ENCODE measurements around the gene TMPRSS9.

GRCh38 chr19:2425622-2426581, 65.8 kb downstream of the TMPRSS9 start:
- no peak for TF ChIP-seq ARNTL (CRISPR knock-in tag; IDR thresholded peaks at IDR 0.05; ENCODE audit: borderline replicate concordance, low read depth)
- TF ChIP-seq CREB5 (CRISPR knock-in tag; IDR thresholded peaks at IDR 0.05; ENCODE audit: low read depth): no peak
- no peak for TF ChIP-seq ZFP30 (CRISPR knock-in tag; IDR thresholded peaks at IDR 0.05)
- no peak for TF ChIP-seq ZNF70 (CRISPR knock-in tag; IDR thresholded peaks at IDR 0.05)
- TF ChIP-seq ISL1 (CRISPR knock-in tag; IDR thresholded peaks at IDR 0.05): no peak
- no peak for TF ChIP-seq POU6F1 (CRISPR knock-in tag; IDR thresholded peaks at IDR 0.05; ENCODE audit: borderline replicate concordance, low read depth)
- TF ChIP-seq PATZ1 (CRISPR knock-in tag; IDR thresholded peaks at IDR 0.05; ENCODE audit: borderline replicate concordance): no peak
- no peak for TF ChIP-seq GLIS3 (CRISPR knock-in tag; IDR thresholded peaks at IDR 0.05)
- no peak for TF ChIP-seq ZNF565 (CRISPR knock-in tag; conservative IDR thresholded peaks at IDR 0.05; ENCODE audit: low read depth)
- TF ChIP-seq TCF4 (CRISPR knock-in tag; IDR thresholded peaks at IDR 0.05; ENCODE audit: borderline replicate concordance): no peak
- no peak for TF ChIP-seq PPARA (CRISPR knock-in tag; IDR thresholded peaks at IDR 0.05; ENCODE audit: borderline replicate concordance)
- TF ChIP-seq ZNF8 (CRISPR knock-in tag; IDR thresholded peaks at IDR 0.05): no peak
- TF ChIP-seq RARB (CRISPR knock-in tag; IDR thresholded peaks at IDR 0.05): no peak
- TF ChIP-seq ESRRG (CRISPR knock-in tag; IDR thresholded peaks at IDR 0.05): no peak

Measured in SK-N-SH treated with all-trans-retinoic acid at 6 μM for 48 hours (cell line).